IMR-90 (cell line): ENCODE results near the gene ERBB4. TPM values are rescaled to one million over a fixed set of nuclear protein-coding genes. Genes with fewer than 3 reads are reported as not detected.

ENCODE experiments used
- ATAC-seq: fragments of 200-7000 bp; cut with Tn5 transposase; 2 replicates; pipeline ENCODE4 v1.9.1; 2020; ENCODE audit warnings: low read depth, mild to moderate bottlenecking, moderate library complexity
- BruUV-seq: library from RNA; stranded (reverse); fragments of 400-500 nt; replicated peaks from 2 replicates; lab custom pipeline; 2021; lab: Mats Ljungman, UMichigan
- CTCF ChIA-PET: fragments of 300-600 bp; formaldehyde crosslinking; extraction: SDS; loops from one replicate; lab custom pipeline; 2021; ENCODE audit warnings: antibody characterized with exemption; lab: Yijun Ruan, JAX
- POLR2A ChIA-PET: fragments of 300-600 bp; sonication (Branson Sonifier 250); formaldehyde crosslinking; loops from one replicate; lab custom pipeline; 2022; ENCODE audit warnings: antibody characterized with exemption; ENCODE audit not compliant: unreplicated experiment; lab: Charles Lee
- DNase-seq: peaks from one replicate; pipeline ENCODE4 v3.0.0; 2013
- H2AFZ ChIP-seq: replicated peaks from 2 replicates; pipeline ENCODE3; 2013; ENCODE audit warnings: low read length, mild to moderate bottlenecking; ENCODE audit not compliant: poor library complexity
- H2AK5ac ChIP-seq: 2 replicates; pipeline ENCODE4 v1.6.1; 2013; ENCODE audit warnings: low read depth, low read length, inconsistent platforms
- H2AK9ac ChIP-seq: replicated peaks from 2 replicates; pipeline ENCODE3; 2013; ENCODE audit warnings: mild to moderate bottlenecking, low read depth, low read length, moderate library complexity; ENCODE audit not compliant: poor library complexity
- H2BK120ac ChIP-seq: 2 replicates; pipeline ENCODE4 v1.6.1; 2013; ENCODE audit warnings: low read depth, low read length, inconsistent platforms
- H2BK15ac ChIP-seq: 3 replicates; pipeline ENCODE4 v1.6.1; 2013; ENCODE audit warnings: low read depth, low read length, inconsistent platforms
- H2BK20ac ChIP-seq: 2 replicates; pipeline ENCODE4 v1.6.1; 2013; ENCODE audit warnings: low read depth, mild to moderate bottlenecking, inconsistent platforms, low read length, moderate library complexity
- H2BK5ac ChIP-seq: 2 replicates; pipeline ENCODE4 v1.6.1; 2013; ENCODE audit warnings: mild to moderate bottlenecking, low read depth, low read length, inconsistent platforms; ENCODE audit not compliant: poor library complexity, severe bottlenecking
- H3K14ac ChIP-seq: replicated peaks from 2 replicates; pipeline ENCODE4 v1.6.1; 2013; ENCODE audit warnings: low read depth, low read length, inconsistent platforms
- H3K18ac ChIP-seq: 2 replicates; pipeline ENCODE4 v1.6.1; 2013; ENCODE audit warnings: low read depth, low read length, control low read depth
- H3K23ac ChIP-seq: 2 replicates; pipeline ENCODE4 v1.6.1; 2013; ENCODE audit warnings: low read depth, low read length, inconsistent platforms
- H3K27ac ChIP-seq: 2 replicates; pipeline ENCODE4 v1.5.1; 2013; ENCODE audit warnings: mild to moderate bottlenecking, control low read depth, low read length; ENCODE audit not compliant: insufficient read depth
- H3K27me3 ChIP-seq: 2 replicates; pipeline ENCODE4 v1.6.1; 2013; ENCODE audit warnings: low read length; ENCODE audit not compliant: control insufficient read depth, insufficient read depth
- H3K36me3 ChIP-seq: 2 replicates; pipeline ENCODE4 v1.6.1; 2013; ENCODE audit warnings: low read length, mixed read lengths; ENCODE audit not compliant: control insufficient read depth, insufficient read depth
- H3K4ac ChIP-seq: 2 replicates; pipeline ENCODE4 v1.6.1; 2013; ENCODE audit warnings: low read depth, low read length, inconsistent platforms
- H3K4me1 ChIP-seq: 2 replicates; pipeline ENCODE4 v1.6.1; 2013; ENCODE audit warnings: low read length, mixed read lengths; ENCODE audit not compliant: control insufficient read depth, insufficient read depth
- H3K4me2 ChIP-seq: 2 replicates; pipeline ENCODE4 v1.6.1; 2013; ENCODE audit warnings: low read depth, mild to moderate bottlenecking, control low read depth, low read length, moderate library complexity
- H3K4me3 ChIP-seq: 2 replicates; pipeline ENCODE4 v1.5.1; 2013; ENCODE audit warnings: low read depth, mild to moderate bottlenecking, control low read depth, low read length, moderate library complexity; ENCODE audit not compliant: insufficient read depth
- H3K56ac ChIP-seq: 2 replicates; pipeline ENCODE4 v1.6.1; 2013; ENCODE audit warnings: low read length, inconsistent platforms; ENCODE audit not compliant: insufficient read depth; ENCODE audit errors: extremely low read depth
- H3K79me1 ChIP-seq, 2 experiments: 2 replicates each; pipeline ENCODE4 v1.6.1; 2013; ENCODE audit warnings: low read length in 2 of 2, inconsistent platforms in 1 of 2, low read depth in 1 of 2
- H3K9ac ChIP-seq: 2 replicates; pipeline ENCODE4 v1.6.1; 2013; ENCODE audit warnings: low read depth, low read length, control low read depth
- H3K9me1 ChIP-seq: 2 replicates; pipeline ENCODE4 v1.6.1; 2013; ENCODE audit warnings: low read length, inconsistent platforms; ENCODE audit not compliant: insufficient read depth
- H3K9me3 ChIP-seq: 2 replicates; pipeline ENCODE4 v1.6.1; 2013; ENCODE audit warnings: low read length; ENCODE audit not compliant: control insufficient read depth, insufficient read depth
- H4K20me1 ChIP-seq: 2 replicates; pipeline ENCODE4 v1.6.1; 2013; ENCODE audit warnings: low read length, inconsistent platforms; ENCODE audit not compliant: insufficient read depth
- H4K5ac ChIP-seq: 2 replicates; pipeline ENCODE4 v1.6.1; 2013; ENCODE audit warnings: mild to moderate bottlenecking, low read depth, low read length, control low read depth
- H4K8ac ChIP-seq, 2 experiments: 2 replicates each; pipeline ENCODE4 v1.6.1; 2013; ENCODE audit warnings: low read depth in 2 of 2, low read length in 2 of 2, control low read depth in 1 of 2, inconsistent platforms in 1 of 2
- H4K91ac ChIP-seq: 2 replicates; pipeline ENCODE4 v1.6.1; 2013; ENCODE audit warnings: low read depth, low read length, inconsistent platforms; ENCODE audit not compliant: insufficient read depth
- CEBPB ChIP-seq: IDR thresholded peaks from 2 replicates; pipeline ENCODE4 v1.6.1; 2012; ENCODE audit warnings: low read depth, low read length, improper control_type of control experiment
- FOS ChIP-seq: fragments of 150-350 bp; IDR thresholded peaks from 2 replicates; pipeline ENCODE4 v1.6.1; 2016; ENCODE audit warnings: low read depth, low read length
- SMC3 ChIP-seq: fragments of 150-350 bp; IDR thresholded peaks from 2 replicates; pipeline ENCODE4 v1.6.1; 2016; ENCODE audit warnings: low read depth, mild to moderate bottlenecking, antibody characterized with exemption, low read length, moderate library complexity
- WGBS, 2 experiments: methylation state at CpG; one replicate each; pipeline versions ENCODE4 v1.1.5 to v1.1.7; 2013; ENCODE audit warnings: missing lambda C conversion rate in 2 of 2; ENCODE audit not compliant: insufficient read length in 1 of 2; ENCODE audit errors: extremely low coverage in 2 of 2; 5-methylcytosine and 5-hydroxymethylcytosine counted together
- dilution Hi-C: fragments of 300-500 bp; cut with HindIII; formaldehyde crosslinking; loops from one replicate; pipeline ENCODE4 v1.14.3; 2018; ENCODE audit warnings: low sequenced_read_pairs; ENCODE audit not compliant: unreplicated experiment
- in situ Hi-C: fragments of 300-500 bp; cut with MboI; formaldehyde crosslinking; loops from 3 replicates; pipeline ENCODE4 v1.14.3; 2019; ENCODE audit warnings: low sequenced_read_pairs, inconsistent platforms, mixed read lengths
- intact Hi-C: fragments of 100-400 bp; cut with micrococcal nuclease; formaldehyde crosslinking; loops from 2 replicates; pipeline ENCODE4 v1.10.0; 2022
- polyA plus RNA-seq, 3 experiments: library from polyadenylated mRNA; depleted of rRNA; stranded (reverse); fragments of >200 nt; gene quantifications; 2 replicates each; pipeline ENCODE4 v1.2.3, GENCODE V29; 2012; ENCODE audit warnings: low replicate concordance in 1 of 3
- total RNA-seq: library from RNA; depleted of rRNA; stranded (reverse); fragments of >200 nt; gene quantifications from 2 replicates; pipeline ENCODE4 v1.2.3, GENCODE V29; 2012

Gene ERBB4
- total and polyA plus RNA-seq, 2 of the 4 experiments (the other 2 are of a cell fraction), result not detected

DNA sequence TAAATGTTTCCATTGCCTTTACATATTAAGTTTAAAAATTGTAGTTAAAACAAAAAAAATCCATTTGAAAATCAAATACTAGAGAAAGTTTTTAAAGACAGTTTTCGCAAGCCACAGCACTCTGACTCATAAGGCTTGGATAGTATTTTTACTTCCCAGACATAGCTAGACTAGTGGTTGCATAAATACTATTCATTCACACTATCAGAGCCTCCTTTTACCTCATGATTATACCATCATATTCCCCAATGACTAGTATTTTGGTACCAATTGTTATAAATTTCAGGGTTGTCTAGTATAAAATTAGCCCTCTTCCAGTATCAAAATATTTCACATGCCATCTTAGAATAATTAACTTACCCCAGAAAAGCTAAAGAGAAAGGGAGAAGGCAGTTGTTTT lies 393.5 kb downstream of the ERBB4 start:
- no peaks in the 10 kb centered on the region; the same call in 1 of the 2 replicates for H3K4me1 ChIP-seq
- no peaks in the 10 kb centered on the region for H4K20me1 ChIP-seq
- no CpG with 5 or more reads among the region's 1 CpG for WGBS, 2 experiments
- H2BK120ac ChIP-seq, result no peak overlapping the region
- DNase-seq (peak; percentile 60), ATAC-seq (peak; percentile 76)
- H2AK5ac ChIP-seq, result no peak overlapping the region
- no peak overlapping the region for H3K14ac ChIP-seq
- H2BK15ac ChIP-seq, result no peak overlapping the region
- H3K18ac ChIP-seq, result no peak overlapping the region
- TF ChIP-seq SMC3 (no peak), FOS (peak; percentile 31; the same call in 1 of the 2 replicates), CEBPB (peak; percentile 66)
- CTCF ChIA-PET, result interaction anchor here (1.0 kb wide), 1 partner anchor 104 kb away, joined by 3 read pairs; no protein-coding TSS in a partner anchor
- intact Hi-C loops, result loop anchor here (5.0 to 10.0 kb wide), 2 partner anchors 400 to 422 kb away; no protein-coding TSS in a partner anchor
- H3K4ac ChIP-seq, result no peak overlapping the region
- no peak overlapping the region for H3K56ac ChIP-seq
- H3K9me3 ChIP-seq, result no peaks in the 10 kb centered on the region
- H4K91ac ChIP-seq, result no peak overlapping the region
- no peaks in the 10 kb centered on the region for H3K9me1 ChIP-seq
- H2BK5ac ChIP-seq, result no peak overlapping the region
- H2AFZ ChIP-seq, result no peak overlapping the region
- H4K8ac ChIP-seq, result no peak overlapping the region
- no peak overlapping the region for H3K27ac ChIP-seq
- no peak overlapping the region for H2BK20ac ChIP-seq
- no peaks in the 10 kb centered on the region for H3K36me3 ChIP-seq
- H3K27me3 ChIP-seq, result no peaks in the 10 kb centered on the region
- H3K9ac ChIP-seq, result no peak overlapping the region
- H2AK9ac ChIP-seq, result no peak overlapping the region
- POLR2A ChIA-PET, result no interaction called here
- H4K5ac ChIP-seq, result no peak overlapping the region
- BruUV-seq, result no TSS peak
- H3K23ac ChIP-seq, result no peak overlapping the region
- no peak overlapping the region for H3K4me2 ChIP-seq
- no peaks in the 10 kb centered on the region for H3K79me1 ChIP-seq
- dilution Hi-C loops, result no loop called here
- H3K4me3 ChIP-seq, result no peak overlapping the region
- in situ Hi-C loops, result no loop called here
